Mucosa of stomach (tissue), 1 donor: ENCODE results near the gene AUNIP.

Experiments used
- H3K27me3 ChIP-seq: one replicate; pipeline ENCODE4 v1.7.0; 2013; ENCODE audit warnings: mild to moderate bottlenecking, low read length; ENCODE audit not compliant: control insufficient read depth, insufficient read depth
- H3K36me3 ChIP-seq: one replicate; pipeline ENCODE4 v1.7.0; 2013; ENCODE audit warnings: low read length; ENCODE audit not compliant: control insufficient read depth, insufficient read depth
- H3K4me1 ChIP-seq: one replicate; pipeline ENCODE4 v1.7.0; 2013; ENCODE audit warnings: mild to moderate bottlenecking, low read length; ENCODE audit not compliant: control insufficient read depth, insufficient read depth
- H3K4me3 ChIP-seq: one replicate; pipeline ENCODE4 v1.7.0; 2013; ENCODE audit warnings: low read length
- H3K9ac ChIP-seq: one replicate; pipeline ENCODE4 v1.7.0; 2013; ENCODE audit warnings: mild to moderate bottlenecking, low read length, moderate library complexity
- H3K9me3 ChIP-seq: one replicate; pipeline ENCODE4 v1.7.0; 2013; ENCODE audit warnings: mild to moderate bottlenecking, low read length, moderate library complexity; ENCODE audit not compliant: control insufficient read depth
- donor health status: Pancreatic carcinoma.

AUNIP gene

DNA sequence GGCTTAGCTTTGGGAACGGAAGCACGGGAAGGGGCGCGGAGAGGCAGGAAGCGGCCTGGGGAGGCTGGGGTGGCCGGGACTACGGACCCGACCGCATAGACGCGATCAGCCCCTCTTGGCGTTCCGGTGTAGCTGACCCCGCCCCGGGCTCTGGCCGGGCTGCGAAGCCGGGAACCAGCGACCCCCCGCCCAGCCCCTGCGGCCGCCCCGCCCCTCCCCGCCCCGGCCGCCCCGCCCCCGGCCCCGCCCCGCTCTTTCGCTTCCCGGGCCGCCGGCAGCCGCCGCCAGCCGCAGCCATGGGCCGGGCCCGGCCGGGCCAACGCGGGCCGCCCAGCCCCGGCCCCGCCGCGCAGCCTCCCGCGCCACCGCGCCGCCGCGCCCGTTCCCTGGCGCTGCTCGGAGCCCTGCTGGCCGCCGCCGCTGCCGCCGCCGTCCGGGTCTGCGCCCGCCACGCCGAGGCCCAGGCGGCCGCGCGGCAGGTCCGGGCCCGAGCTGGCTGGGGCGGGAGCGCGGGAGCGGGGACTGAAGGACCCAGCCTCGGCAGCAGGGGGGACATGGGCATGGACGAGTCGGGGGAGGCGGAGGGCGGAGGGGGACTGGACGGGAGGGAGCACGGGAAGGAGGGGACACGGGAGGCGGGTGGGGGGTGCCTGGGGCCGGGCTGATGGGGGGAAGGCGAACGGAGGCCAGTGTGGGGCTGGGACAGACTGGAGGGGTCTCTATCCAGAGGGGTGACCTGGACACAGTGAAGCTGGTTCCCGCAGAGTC is 59.1 kb downstream of the AUNIP start, which contains the start of gene SELENON:
Gene SELENON, plus strand, starts transcription at position 259 of the 768 bp plus-strand sequence. Its CDS starts 38 bp downstream, at position 297.
- H3K9ac ChIP-seq, result peak within 1 kb of the TSS; percentile 81
- no peaks in the 10 kb centered on the region for H3K9me3 ChIP-seq
- no peaks in the 10 kb centered on the region for H3K36me3 ChIP-seq
- peaks cover 31% of the 10 kb centered on the region for H3K4me1 ChIP-seq
- H3K4me3 ChIP-seq, result no peak within 1 kb of the TSS
- no peaks in the 10 kb centered on the region for H3K27me3 ChIP-seq

DNA sequence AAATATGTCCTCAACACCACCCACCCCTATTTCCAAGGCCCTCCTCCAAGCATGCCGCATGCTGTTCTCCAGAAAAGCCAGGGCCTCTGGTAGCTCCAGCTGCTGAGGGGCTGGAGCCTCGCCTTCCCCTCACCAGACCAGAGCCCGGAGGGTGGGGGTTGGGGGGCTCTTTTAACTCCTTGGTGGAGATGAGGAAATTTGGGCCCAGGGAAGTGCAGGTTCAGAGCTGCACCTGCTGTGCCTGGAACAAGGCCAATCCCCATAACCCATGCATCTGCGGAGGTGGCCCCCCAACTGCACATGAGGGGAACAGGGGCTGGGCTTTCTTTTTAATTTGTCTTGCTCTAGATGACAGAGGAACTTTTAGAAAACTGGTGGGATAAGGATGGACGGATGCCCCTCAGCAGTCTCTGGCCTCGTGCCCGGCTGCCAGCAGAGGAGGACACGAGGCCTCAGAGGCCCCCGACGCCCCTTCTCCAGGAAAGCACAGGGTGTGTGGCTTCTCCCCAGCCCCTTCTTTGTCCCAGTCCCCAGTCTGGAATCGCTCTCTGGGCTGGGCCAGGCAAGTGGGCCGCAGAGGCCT is 59.8 kb downstream of the AUNIP start:
- Histone ChIP-seq H3K36me3 (no peaks in the 10 kb centered on the region), H3K4me1 (peaks cover 35% of the 10 kb centered on the region), H3K27me3 (no peaks in the 10 kb centered on the region), H3K9me3 (no peaks in the 10 kb centered on the region), H3K9ac (peak overlapping the region; percentile 63), H3K4me3 (no peak overlapping the region)

DNA sequence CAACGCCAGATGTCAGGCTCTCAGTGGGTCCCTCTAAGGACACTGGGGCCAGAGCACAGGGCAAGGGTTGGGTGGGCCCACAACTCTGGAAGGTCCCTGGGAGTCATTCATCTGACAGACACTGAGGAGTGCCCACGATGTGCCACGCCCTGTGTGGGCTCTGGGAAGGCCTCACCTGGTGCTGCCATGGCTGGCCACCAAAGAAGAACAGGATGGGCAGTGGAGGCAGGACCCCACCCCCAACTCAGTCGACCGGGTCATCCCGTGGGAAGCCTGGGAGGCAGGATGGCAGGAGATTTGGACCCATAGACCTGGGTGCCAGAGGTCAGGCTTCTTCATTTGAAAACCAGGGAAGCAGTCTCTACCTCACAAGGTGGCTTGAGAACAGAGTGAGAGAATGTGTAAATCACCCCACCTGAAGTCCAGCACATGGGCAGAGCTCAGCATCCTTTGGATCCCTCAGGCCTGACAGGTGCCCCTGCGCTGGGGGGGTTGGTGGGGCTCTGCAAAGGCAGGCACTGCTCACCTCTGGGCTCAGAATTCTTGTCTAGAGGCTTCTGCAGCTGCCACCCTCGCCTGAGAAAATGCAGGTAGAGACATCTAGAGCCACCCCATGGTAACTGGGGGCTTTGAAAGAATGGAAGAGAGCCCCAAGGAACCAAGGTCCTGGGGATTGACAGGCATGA is 60.4 kb downstream of the AUNIP start:
- Histone ChIP-seq H3K4me3 (no peak overlapping the region), H3K27me3 (no peaks in the 10 kb centered on the region), H3K9me3 (no peaks in the 10 kb centered on the region), H3K4me1 (peaks cover 35% of the 10 kb centered on the region), H3K36me3 (no peaks in the 10 kb centered on the region), H3K9ac (no peak overlapping the region)

DNA sequence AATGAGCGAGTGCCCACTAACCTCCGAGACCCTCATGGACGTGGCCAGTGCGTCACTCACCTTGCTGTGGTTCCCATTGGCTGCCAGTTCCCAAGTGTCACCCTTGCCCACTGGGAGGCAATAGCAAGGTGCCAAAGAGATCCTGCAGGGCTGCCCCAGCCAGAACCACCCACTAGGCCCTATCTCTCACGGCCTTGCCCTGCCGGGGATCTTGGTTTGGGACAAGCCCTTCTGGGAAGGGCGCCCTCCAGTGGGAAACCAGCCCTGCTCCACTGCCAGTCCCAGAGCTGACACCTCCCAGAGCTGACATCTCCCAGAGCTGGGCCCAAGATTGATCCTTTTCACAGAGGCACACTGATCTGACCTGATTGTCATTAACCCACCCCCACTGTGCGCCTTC is 61.3 kb downstream of the AUNIP start:
- no peak overlapping the region for H3K4me3 ChIP-seq
- H3K9me3 ChIP-seq, result no peaks in the 10 kb centered on the region
- H3K36me3 ChIP-seq, result no peaks in the 10 kb centered on the region
- no peak overlapping the region for H3K9ac ChIP-seq
- H3K4me1 ChIP-seq, result peaks cover 35% of the 10 kb centered on the region
- H3K27me3 ChIP-seq, result no peaks in the 10 kb centered on the region

DNA sequence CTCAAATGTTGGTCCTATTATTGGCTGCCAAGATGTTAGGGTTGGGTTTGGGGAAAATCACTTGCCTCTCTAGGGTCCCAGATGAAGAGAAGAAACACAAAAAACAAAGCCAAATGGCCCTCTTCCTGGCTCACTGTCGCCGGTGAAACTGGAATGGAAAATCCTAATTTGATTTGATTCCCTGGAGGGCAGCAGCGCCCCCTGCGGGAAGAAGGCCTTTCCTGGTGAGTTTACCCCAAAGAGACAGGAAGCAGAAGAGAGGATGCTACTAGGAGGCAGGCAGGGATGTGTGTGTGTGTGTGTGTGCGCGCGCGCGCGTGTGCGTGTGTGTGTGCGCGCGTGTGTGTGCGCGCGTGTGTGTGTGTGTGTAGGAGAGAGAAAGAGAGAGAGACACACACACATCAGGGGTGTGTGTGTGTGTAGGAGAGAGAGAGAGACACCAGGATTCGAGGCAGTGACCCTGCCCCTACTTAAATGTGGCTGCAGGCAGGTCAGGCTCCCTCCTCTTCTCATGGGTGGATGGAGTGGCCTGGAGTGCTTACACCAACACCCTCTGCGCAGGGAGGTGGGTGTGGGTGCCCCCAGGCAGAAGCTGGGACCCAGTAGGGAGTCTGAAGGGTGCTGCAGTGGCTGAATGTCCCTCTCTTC is 62.3 kb downstream of the AUNIP start:
- H3K9ac ChIP-seq, result no peak overlapping the region

DNA sequence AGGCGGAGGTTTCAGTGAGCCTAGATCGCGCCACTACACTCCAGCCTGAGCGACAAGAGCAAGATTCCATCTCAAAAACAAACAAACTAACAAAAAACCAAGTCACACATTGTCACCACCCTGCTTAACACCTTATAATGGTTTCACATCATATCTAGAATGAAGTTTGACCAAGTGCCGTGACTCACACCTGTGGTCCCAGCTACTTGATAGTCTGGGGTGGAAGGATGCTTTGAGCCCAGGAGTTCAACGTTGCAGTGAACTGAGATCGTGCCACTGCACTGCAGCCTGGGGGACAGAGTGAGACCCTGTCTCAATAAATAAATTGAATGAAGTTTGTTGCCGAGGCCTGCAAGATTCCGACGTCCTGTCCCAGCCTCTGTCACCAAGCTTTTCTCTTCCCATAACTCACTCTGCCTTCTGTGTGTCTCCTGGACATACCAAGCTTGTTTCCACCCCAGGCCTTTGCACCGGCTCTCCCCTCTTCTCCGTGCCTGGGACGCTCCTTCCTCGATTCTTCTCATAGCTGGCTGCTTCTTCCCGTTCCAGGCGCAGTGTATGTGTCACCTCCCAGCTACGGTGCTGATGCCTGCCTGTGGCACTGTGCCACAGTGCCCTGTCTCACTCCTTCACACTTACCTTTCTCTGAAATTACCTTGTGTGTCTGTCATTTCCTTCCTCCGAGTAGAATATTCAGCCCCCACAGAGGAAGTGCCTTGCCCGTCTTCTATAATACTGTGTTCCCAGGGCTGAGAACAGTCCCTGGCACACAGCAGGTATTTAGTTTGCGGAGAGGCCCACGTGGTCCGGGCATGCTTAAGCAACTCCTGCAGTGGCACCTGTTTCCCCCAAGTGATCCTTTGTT is 63.1 kb downstream of the AUNIP start:
- H3K9me3 ChIP-seq, result no peaks in the 10 kb centered on the region
- peaks cover 33% of the 10 kb centered on the region for H3K4me1 ChIP-seq
- no peak overlapping the region for H3K4me3 ChIP-seq
- no peaks in the 10 kb centered on the region for H3K36me3 ChIP-seq
- no peaks in the 10 kb centered on the region for H3K27me3 ChIP-seq
- H3K9ac ChIP-seq, result no peak overlapping the region

More for the DNA sequence above, 62.3 kb downstream of the AUNIP start:
- H3K36me3 ChIP-seq, result no peaks in the 10 kb centered on the region
- H3K9me3 ChIP-seq, result no peaks in the 10 kb centered on the region
- no peak overlapping the region for H3K4me3 ChIP-seq
- peaks cover 35% of the 10 kb centered on the region for H3K4me1 ChIP-seq
- no peaks in the 10 kb centered on the region for H3K27me3 ChIP-seq

DNA sequence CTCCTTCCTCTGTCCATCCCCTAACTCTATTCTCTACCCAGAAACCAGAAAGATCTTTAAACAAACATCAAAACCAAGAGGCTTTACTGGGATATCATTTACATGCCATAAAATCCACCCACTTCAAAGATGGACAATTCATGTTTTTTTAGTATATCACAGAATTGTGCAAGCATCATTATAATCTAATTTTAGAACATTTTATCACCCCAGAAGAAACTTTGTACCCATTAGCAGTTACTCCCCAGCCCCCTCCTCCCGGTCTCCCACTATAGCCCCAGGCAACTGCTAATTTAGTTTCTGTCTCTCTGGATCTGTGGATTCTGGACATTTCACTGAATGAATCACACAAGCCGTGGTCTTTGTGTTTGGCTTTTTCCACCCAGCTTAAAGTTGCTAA is 64.0 kb downstream of the AUNIP start:
- Histone ChIP-seq H3K4me3 (no peak overlapping the region), H3K4me1 (peaks cover 28% of the 10 kb centered on the region), H3K9me3 (no peaks in the 10 kb centered on the region), H3K9ac (no peak overlapping the region), H3K36me3 (no peaks in the 10 kb centered on the region), H3K27me3 (no peaks in the 10 kb centered on the region)

DNA sequence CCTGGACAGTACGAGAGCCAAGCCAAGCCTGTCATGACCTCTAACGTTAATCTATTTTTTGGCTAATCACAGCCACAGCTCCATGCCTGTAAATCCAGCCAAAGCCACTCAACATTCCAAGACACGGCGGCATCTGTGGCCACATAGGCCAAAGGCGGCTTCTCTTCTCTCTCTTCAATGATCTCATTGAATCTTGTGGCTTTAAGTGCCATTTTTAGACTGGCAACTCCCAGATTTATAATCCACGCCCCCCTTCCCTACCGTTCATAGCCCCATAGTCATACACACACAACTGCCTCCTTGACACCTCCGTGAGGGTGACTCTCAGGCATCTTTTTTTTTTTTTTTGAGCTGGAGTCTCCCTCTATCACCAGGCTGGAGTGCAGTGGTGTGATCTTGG is 64.9 kb downstream of the AUNIP start:
- Histone ChIP-seq H3K9me3 (no peaks in the 10 kb centered on the region), H3K4me3 (no peak overlapping the region), H3K9ac (no peak overlapping the region), H3K4me1 (peaks cover 24% of the 10 kb centered on the region), H3K36me3 (no peaks in the 10 kb centered on the region), H3K27me3 (no peaks in the 10 kb centered on the region)

DNA sequence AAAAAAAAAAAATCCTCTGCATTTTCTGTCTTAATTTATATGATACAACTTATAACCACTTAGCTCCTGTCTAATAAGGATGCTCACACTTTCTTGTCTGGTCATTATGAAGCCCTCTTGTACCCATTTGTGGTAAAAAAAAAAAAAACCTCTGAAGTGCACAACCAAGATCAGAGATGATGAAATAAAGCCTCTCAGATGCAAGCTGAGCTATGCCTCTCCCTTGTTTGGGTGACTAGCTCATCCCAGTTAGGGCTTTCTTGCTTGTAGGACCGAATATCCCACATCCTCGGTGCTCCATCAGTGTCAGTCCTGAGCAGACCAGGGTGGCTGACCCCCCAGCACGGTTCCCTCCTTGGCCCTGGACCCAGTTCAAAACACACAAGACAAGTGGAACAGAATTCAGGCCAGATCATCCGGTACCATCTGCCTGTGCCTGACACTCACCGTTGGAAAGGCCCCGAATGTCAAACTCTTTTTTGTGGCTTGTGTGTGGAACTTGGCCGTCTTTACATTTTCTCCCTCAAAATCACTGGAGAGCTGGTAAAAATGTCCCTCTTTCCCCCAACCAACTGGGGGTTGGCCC is 65.6 kb downstream of the AUNIP start:
- Histone ChIP-seq H3K36me3 (no peaks in the 10 kb centered on the region), H3K4me3 (no peak overlapping the region), H3K4me1 (peaks cover 22% of the 10 kb centered on the region), H3K9ac (no peak overlapping the region), H3K9me3 (no peaks in the 10 kb centered on the region), H3K27me3 (no peaks in the 10 kb centered on the region)

DNA sequence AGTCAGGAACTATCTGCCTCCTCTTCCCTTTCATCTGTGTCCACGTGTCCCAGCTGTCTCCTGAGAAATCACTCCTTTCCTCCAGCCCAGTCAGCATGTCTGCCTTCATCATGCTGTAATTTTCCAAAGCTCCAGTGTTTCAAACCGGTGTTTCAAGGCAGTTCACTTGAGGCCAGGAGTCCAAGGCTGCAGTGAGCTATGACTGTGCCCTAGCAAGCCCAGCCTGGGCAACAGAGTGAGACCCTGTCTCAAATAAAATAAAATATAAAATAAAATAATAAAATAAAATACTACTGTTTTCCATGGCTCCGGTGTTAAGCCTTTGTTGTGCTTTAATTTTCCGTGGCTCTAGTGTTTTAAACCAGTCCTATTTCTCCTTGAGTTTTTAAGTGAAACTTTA is 67.1 kb downstream of the AUNIP start:
- Histone ChIP-seq H3K27me3 (no peaks in the 10 kb centered on the region), H3K4me3 (no peak overlapping the region), H3K9me3 (no peaks in the 10 kb centered on the region), H3K36me3 (no peaks in the 10 kb centered on the region), H3K9ac (no peak overlapping the region), H3K4me1 (peaks cover 21% of the 10 kb centered on the region)

DNA sequence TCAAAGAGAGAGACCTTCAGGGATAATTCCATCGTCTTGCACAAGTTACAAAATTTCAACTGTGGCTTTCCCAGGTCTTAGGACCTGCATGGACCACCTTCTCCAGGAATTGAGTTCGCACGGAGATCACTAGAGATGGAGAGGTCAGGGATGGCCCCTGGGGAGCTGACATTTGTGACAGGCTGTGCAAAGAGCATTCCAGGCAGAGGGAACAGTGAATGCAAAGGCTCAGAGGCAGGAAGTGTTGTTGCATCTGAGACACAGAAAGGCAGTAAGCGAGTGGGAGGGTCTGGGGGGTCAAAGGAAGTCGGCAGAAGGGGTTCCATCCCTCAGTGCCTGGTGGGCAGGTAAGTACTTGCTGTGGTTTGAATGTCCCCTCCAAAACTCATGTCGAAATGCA is 68.8 kb downstream of the AUNIP start:
- Histone ChIP-seq H3K4me1 (peaks cover 8% of the 10 kb centered on the region), H3K36me3 (no peaks in the 10 kb centered on the region), H3K4me3 (no peak overlapping the region), H3K27me3 (no peaks in the 10 kb centered on the region), H3K9me3 (no peaks in the 10 kb centered on the region), H3K9ac (no peak overlapping the region)
